BLaER1 treated with 17β-estradiol and CSF1 and Interleukin-3, amounts not matched to agents 10 nM and 100 nM (cell line): ENCODE measurements around the gene TMEM91.

Experiments
- H3K27ac ChIP-seq, 11 experiments: shearing (Covaris generic); formaldehyde crosslinking; 2 replicates each; pipeline ENCODE4 v1.8.1; 2022
- H3K27me3 ChIP-seq, 11 experiments: shearing (Covaris generic); formaldehyde crosslinking; 2 replicates each; pipeline ENCODE4 v1.8.1; 2022
- H3K36me3 ChIP-seq, 11 experiments: shearing (Covaris generic); formaldehyde crosslinking; 2 replicates each; pipeline ENCODE4 v1.8.1; 2022
- H3K4me1 ChIP-seq, 10 experiments: shearing (Covaris generic); formaldehyde crosslinking; 2 replicates each; pipeline ENCODE4 v1.8.1; 2022
- H3K4me2 ChIP-seq, 11 experiments: shearing (Covaris generic); formaldehyde crosslinking; 2 replicates each; pipeline ENCODE4 v1.8.1; 2022
- H3K4me3 ChIP-seq, 10 experiments: shearing (Covaris generic); formaldehyde crosslinking; 2 replicates each; pipeline ENCODE4 v1.8.1; 2022
- H3K9ac ChIP-seq, 11 experiments: shearing (Covaris generic); formaldehyde crosslinking; 2 replicates each; pipeline ENCODE4 v1.8.1; 2022
- H3K9me3 ChIP-seq, 11 experiments: shearing (Covaris generic); formaldehyde crosslinking; replicated peaks in 1 of 11; 2 replicates each; pipeline ENCODE4 v1.8.1; 2022
- H4K20me1 ChIP-seq, 11 experiments: shearing (Covaris generic); formaldehyde crosslinking; 2 replicates each; pipeline ENCODE4 v1.8.1; 2022
- Cebpa-rat ChIP-seq, 11 experiments: shearing (Covaris generic); IDR thresholded peaks; 2 replicates each; pipeline ENCODE4 v1.8.1; 2022

TMEM91 gene

GRCh38 chr19:41355802-41356201 is 20.5 kb upstream of the TMEM91 start:
- H4K20me1 ChIP-seq, result peaks cover 16 to 48% (median 34%) of the 10 kb centered on the region in 11 experiments
- H3K4me2 ChIP-seq, result peak overlapping the region in 10 of 11 experiments; percentile 78 to 94 (median 88); a peak in 20 of 22 replicates
- H3K4me3 ChIP-seq, result no peak overlapping the region
- peaks cover 0 to 11% (median 2%) of the 10 kb centered on the region in 11 experiments; a peak in 8 of 22 replicates for H3K36me3 ChIP-seq
- H3K9ac ChIP-seq, result peak overlapping the region in 6 of 11 experiments; percentile 5 to 41 (median 32); a peak in 3 of 22 replicates
- no peak for TF ChIP-seq Cebpa-rat (IDR thresholded peaks at IDR 0.05)
- no peaks in the 10 kb centered on the region for H3K9me3 ChIP-seq
- H3K27me3 ChIP-seq, result no peaks in the 10 kb centered on the region
- peaks cover 27 to 55% (median 49%) of the 10 kb centered on the region in 10 experiments for H3K4me1 ChIP-seq
- peak overlapping the region in 4 of 11 experiments; percentile 17 to 39 (median 30); a peak in 5 of 22 replicates for H3K27ac ChIP-seq

DNA sequence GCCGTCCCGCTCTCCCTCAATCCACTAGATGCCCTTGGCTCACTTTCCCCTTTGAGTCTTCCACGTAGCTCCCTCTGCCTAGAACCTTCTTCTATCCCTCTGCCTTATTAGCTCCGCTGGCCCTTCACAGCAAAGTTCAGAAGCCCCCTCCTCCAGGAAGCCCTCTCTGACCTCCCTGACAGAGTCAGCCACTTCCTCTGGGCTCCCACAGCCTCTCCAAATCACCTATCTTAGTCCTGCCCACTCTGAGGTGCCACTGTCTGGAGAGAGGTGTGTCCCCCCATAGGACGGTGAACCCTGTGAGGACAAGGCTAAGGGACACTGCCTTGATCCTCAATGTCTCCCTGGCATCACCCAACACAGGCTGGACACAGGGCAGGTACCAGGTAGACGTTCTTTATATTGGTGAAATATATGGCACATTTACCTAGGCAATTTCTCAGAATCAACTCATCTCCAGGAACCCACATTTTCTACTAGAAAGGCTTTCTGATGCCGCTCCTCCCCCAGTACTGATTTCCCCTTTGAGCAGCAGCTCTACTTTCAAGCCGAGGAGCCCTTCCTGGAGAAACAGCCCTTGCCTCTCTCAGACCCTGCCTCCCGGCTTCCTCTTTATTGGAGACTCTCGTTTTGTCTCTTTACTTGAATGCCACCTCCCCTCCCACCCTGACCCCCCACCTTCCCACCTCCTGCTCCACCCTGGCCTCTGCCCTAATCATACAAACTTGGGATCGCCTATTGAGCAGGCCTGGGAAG is 19.2 kb upstream of the TMEM91 start:
- TF ChIP-seq Cebpa-rat (IDR thresholded peaks at IDR 0.05), result no peak
- Histone ChIP-seq H3K4me3 (0 out of 20 replicates have a peak overlapping the region, but pooled peaks of 1 of the 10 experiments have one; percentile 29), H4K20me1 (peaks cover 2 to 35% (median 20%) of the 10 kb centered on the region in 11 experiments; a peak in 19 of 22 replicates), H3K27ac (peak overlapping the region in 8 of 11 experiments; percentile 28 to 64 (median 50); a peak in 12 of 22 replicates), H3K4me2 (peak overlapping the region; percentile 13 to 93 (median 59)), H3K36me3 (peaks cover 0 to 18% (median 7%) of the 10 kb centered on the region in 11 experiments; a peak in 9 of 22 replicates), H3K4me1 (peaks cover 23 to 52% (median 48%) of the 10 kb centered on the region in 10 experiments), H3K27me3 (no peaks in the 10 kb centered on the region), H3K9ac (peak overlapping the region; percentile 2 to 55 (median 27); a peak in 10 of 22 replicates), H3K9me3 (no peaks in the 10 kb centered on the region)

DNA sequence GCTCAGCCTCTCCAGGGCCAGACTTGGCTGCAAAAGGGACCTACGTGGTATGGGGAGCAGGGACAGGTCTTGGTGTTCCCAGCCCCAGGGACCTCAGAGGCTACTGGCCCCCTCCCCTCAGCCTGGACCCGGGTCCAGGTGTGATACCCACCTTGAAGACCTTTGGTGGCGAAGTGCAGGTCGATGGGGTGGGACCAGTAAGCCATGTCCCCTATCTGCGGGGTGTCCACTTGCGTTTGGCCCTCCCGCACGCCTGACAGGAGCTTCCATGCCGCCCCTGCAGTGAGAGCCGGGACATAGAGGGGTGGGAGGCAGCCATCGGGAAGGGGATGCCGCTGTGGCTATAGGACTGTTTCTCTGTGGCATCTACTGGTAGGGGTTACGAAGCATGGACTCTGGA is 18.6 kb upstream of the TMEM91 start:
- TF ChIP-seq Cebpa-rat (IDR thresholded peaks at IDR 0.05), result no peak
- peaks cover 27 to 58% (median 52%) of the 10 kb centered on the region in 10 experiments for H3K4me1 ChIP-seq
- no peaks in the 10 kb centered on the region for H3K9me3 ChIP-seq
- H3K4me3 ChIP-seq, result peak overlapping the region in 1 of 10 experiments; percentile 8; a peak in 1 of 20 replicates
- H3K36me3 ChIP-seq, result peaks cover 0 to 18% (median 7%) of the 10 kb centered on the region in 11 experiments; a peak in 9 of 22 replicates
- H3K27ac ChIP-seq, result peak overlapping the region in 8 of 11 experiments; percentile 6 to 64 (median 44); a peak in 8 of 22 replicates
- peak overlapping the region in 3 of 11 experiments; percentile 24 to 31 (median 31); a peak in 4 of 22 replicates for H3K9ac ChIP-seq
- no peaks in the 10 kb centered on the region for H3K27me3 ChIP-seq
- peaks cover 0 to 29% (median 14%) of the 10 kb centered on the region in 11 experiments; a peak in 14 of 22 replicates for H4K20me1 ChIP-seq
- peak overlapping the region in 10 of 11 experiments; percentile 36 to 91 (median 62); a peak in 18 of 22 replicates for H3K4me2 ChIP-seq

GRCh38 chr19:41359741-41360140 is 16.6 kb upstream of the TMEM91 start:
- Histone ChIP-seq H3K4me2 (no peak overlapping the region), H3K27me3 (no peaks in the 10 kb centered on the region), H3K9me3 (no peaks in the 10 kb centered on the region), H3K4me1 (peaks cover 30 to 62% (median 58%) of the 10 kb centered on the region in 10 experiments), H4K20me1 (peaks cover 0 to 14% (median 2%) of the 10 kb centered on the region in 11 experiments; a peak in 8 of 22 replicates), H3K4me3 (no peak overlapping the region), H3K36me3 (peaks cover 0 to 18% (median 7%) of the 10 kb centered on the region in 11 experiments; a peak in 9 of 22 replicates), H3K9ac (no peak overlapping the region), H3K27ac (no peak overlapping the region)
- no peak for TF ChIP-seq Cebpa-rat (IDR thresholded peaks at IDR 0.05)

- H3K36me3 ChIP-seq, result peaks cover 0 to 18% (median 7%) of the 10 kb centered on the region in 11 experiments; a peak in 9 of 22 replicates
- peaks cover 0 to 5% (median 0%) of the 10 kb centered on the region in 11 experiments; a peak in 2 of 22 replicates for H4K20me1 ChIP-seq
- TF ChIP-seq Cebpa-rat (IDR thresholded peaks at IDR 0.05), result no peak
- H3K4me3 ChIP-seq, result peak overlapping the region in 1 of 10 experiments; percentile 63; a peak in 1 of 20 replicates
- H3K27ac ChIP-seq, result peak overlapping the region in 2 of 11 experiments; percentile 89 to 98; a peak in 1 of 22 replicates
- H3K4me2 ChIP-seq, result peak overlapping the region in 9 of 11 experiments; percentile 77 to 96 (median 89); a peak in 15 of 22 replicates
- no peaks in the 10 kb centered on the region for H3K9me3 ChIP-seq
- no peaks in the 10 kb centered on the region for H3K27me3 ChIP-seq
- peaks cover 22 to 62% (median 51%) of the 10 kb centered on the region in 10 experiments for H3K4me1 ChIP-seq
- no peak overlapping the region for H3K9ac ChIP-seq
These were observed 14.0 kb upstream of the TMEM91 start for GRCh38 chr19:41362143-41362847.

GRCh38 chr19:41363371-41363752 is 13.0 kb upstream of the TMEM91 start:
- peak overlapping the region; percentile 62 to 78 (median 70) for H3K4me3 ChIP-seq
- H3K27ac ChIP-seq, result peak overlapping the region; percentile 89 to 100 (median 98)
- H4K20me1 ChIP-seq, result no peaks in the 10 kb centered on the region; a peak in 2 of 22 replicates
- H3K4me1 ChIP-seq, result peaks cover 30 to 62% (median 52%) of the 10 kb centered on the region in 10 experiments
- peaks cover 0 to 18% (median 7%) of the 10 kb centered on the region in 11 experiments; a peak in 9 of 22 replicates for H3K36me3 ChIP-seq
- peak overlapping the region; percentile 87 to 99 (median 97) for H3K9ac ChIP-seq
- no peak for TF ChIP-seq Cebpa-rat (IDR thresholded peaks at IDR 0.05)
- peak overlapping the region; percentile 75 to 96 (median 87) for H3K4me2 ChIP-seq
- H3K9me3 ChIP-seq, result no peaks in the 10 kb centered on the region
- no peaks in the 10 kb centered on the region for H3K27me3 ChIP-seq

DNA sequence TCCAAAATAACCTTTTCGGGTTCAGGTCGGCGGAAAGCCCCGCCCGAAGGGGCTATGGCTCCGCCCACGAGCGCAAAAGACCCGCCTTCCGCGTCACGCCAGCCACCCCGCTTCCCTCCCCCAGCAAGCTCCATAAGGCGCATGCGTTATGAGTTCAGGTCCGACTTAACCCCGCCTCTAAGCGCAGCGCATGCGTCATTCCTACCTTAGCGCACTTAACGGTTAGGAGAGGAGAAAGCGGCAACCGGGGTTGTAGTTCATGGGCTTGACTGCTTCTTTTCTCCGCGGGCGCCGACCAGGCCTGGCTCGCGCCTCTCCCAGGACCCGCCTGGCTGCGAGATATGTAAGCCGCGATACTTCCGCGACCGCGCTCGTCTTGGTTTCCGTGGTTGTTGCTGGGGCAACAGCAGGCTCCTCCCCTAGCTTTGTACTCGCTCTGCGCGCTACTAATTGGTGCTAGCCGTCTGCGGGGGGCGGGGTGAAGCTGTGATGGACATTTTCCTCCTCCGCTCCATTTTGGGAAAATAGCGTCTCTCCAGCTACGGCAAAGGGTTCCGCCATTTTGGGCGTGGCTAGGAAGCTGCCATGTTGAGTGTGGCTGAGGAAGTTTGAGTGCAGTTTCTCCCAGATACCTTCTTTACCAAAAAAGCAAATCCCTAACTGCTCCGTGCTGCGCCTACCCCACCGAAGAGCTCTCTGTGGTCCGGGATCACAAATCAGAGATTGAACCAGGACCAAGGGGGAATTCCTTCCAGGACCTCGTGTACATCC is 12.4 kb upstream of the TMEM91 start, which contains the start of gene B9D2:
Gene B9D2, minus strand, starts transcription at position 397 of the 771 bp plus-strand sequence. CDS start 630 bp downstream, outside the sequence.
- H3K4me2 ChIP-seq, result peak within 1 kb of the TSS; percentile 76 to 96 (median 89)
- peak within 1 kb of the TSS; percentile 89 to 100 (median 98) for H3K27ac ChIP-seq
- no peaks in the 10 kb centered on the region for H3K27me3 ChIP-seq
- H3K9me3 ChIP-seq, result no peaks in the 10 kb centered on the region
- H4K20me1 ChIP-seq, result no peaks in the 10 kb centered on the region; a peak in 1 of 22 replicates
- no peak for TF ChIP-seq Cebpa-rat (IDR thresholded peaks at IDR 0.05)
- peaks cover 0 to 18% (median 7%) of the 10 kb centered on the region in 11 experiments; a peak in 9 of 22 replicates for H3K36me3 ChIP-seq
- peak within 1 kb of the TSS; percentile 62 to 78 (median 70) for H3K4me3 ChIP-seq
- H3K4me1 ChIP-seq, result peaks cover 30 to 62% (median 49%) of the 10 kb centered on the region in 10 experiments
- H3K9ac ChIP-seq, result peak within 1 kb of the TSS; percentile 87 to 99 (median 97)
